SH-SY5Y (cell line): ENCODE data around the gene GAST.

Experiments
- GATA2 ChIP-seq: IDR thresholded peaks from 2 replicates; pipeline ENCODE4 v1.6.1; 2011; ENCODE audit warnings: mild to moderate bottlenecking, low read depth, low read length
- GATA3 ChIP-seq: IDR thresholded peaks from 2 replicates; pipeline ENCODE4 v1.6.1; 2011; ENCODE audit warnings: low read depth, mild to moderate bottlenecking, low read length, moderate library complexity

GRCh38 chr17:41667280-41668041 is 44.7 kb upstream of the GAST start:
- TF ChIP-seq GATA2 (no peak), GATA3 (no peak)
